ENCODE results near the gene RASGEF1C. TPM values are rescaled to one million over a fixed set of nuclear protein-coding genes. Genes with fewer than 3 reads are reported as not detected.

Gene RASGEF1C
- total RNA-seq, 1 donor from 2014 or later: 0.27 TPM

DNA sequence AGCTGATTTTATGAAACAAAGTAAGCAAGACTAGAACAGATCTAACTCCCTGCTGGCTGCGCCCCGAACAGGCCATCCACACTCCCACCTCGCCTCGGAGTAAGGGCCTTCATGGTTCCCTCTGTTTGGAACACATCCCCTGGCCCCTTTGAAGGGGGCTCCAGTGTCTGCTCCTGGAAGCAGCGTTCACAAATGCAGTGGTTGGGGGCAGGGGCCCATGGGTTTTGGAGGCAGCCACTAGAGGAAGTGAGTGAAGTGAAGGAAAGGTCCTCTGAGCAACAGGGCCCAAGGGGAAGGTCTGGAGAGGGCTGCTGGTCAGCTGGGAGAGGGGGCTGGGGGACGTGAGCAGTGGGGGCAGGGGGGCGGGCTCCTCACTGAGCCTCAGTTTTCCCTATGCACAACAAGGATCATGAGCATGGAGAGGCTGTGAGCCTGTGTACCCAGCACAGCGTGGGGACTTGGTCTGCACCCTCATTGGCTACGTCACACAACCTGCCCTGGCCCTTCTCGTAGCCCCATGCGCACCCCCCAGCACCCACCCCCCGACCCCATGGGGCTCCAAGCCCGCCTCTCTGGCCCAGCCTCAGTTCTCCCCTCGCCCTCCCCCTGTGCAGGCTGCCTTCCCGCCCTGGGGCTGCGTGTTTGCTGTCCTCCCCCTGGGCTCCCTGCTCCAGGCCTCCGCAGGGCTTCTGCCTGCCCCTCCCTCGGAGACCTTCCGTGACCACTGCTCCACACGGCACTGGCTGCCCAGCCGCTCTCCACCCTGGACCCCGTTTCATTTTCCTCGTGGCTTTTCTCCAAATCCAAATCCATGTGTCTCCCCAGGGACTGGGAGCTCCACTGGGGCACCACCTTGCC, 39.5 kb downstream of the RASGEF1C start:
- Histone ChIP-seq H3K9me3 (replicated peaks) (peaks cover 7% of the 10 kb centered on the region), H3K27me3 (ENCODE audit: low read depth) (peaks cover 20% of the 10 kb centered on the region), H3K4me3 (no peak overlapping the region), H3K36me3 (no peaks in the 10 kb centered on the region), H3K27ac (replicated peaks) (no peak overlapping the region), H3K4me1 (peaks cover 29% of the 10 kb centered on the region)
- intact Hi-C loops (cut with micrococcal nuclease): no loop called here
- TF ChIP-seq, protein P1, sequence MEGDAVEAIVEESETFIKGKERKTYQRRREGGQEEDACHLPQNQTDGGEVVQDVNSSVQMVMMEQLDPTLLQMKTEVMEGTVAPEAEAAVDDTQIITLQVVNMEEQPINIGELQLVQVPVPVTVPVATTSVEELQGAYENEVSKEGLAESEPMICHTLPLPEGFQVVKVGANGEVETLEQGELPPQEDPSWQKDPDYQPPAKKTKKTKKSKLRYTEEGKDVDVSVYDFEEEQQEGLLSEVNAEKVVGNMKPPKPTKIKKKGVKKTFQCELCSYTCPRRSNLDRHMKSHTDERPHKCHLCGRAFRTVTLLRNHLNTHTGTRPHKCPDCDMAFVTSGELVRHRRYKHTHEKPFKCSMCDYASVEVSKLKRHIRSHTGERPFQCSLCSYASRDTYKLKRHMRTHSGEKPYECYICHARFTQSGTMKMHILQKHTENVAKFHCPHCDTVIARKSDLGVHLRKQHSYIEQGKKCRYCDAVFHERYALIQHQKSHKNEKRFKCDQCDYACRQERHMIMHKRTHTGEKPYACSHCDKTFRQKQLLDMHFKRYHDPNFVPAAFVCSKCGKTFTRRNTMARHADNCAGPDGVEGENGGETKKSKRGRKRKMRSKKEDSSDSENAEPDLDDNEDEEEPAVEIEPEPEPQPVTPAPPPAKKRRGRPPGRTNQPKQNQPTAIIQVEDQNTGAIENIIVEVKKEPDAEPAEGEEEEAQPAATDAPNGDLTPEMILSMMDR (IDR thresholded peaks at IDR 0.05; ENCODE audit: borderline replicate concordance): no peak
- no peak for DNase-seq

DNA sequence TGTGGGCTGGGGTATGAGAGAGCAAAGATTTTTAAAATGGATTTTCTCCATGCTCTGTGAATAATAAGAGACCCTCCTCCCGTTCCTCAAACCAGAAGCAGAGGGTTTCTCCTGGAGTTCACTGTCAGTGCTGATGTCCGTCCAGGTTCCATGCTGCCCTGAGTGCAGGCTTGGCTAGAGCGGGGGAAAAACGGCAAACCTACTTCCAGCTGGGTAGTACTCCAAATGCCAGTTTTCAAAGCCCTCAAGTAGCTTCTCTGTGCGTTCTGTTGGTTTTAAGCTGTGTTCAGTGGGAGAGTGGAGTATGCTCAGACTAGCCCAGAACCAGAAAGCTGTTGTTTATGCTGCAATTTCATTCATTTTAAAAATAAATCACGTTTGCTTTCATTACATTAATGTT, 40.3 kb downstream of the RASGEF1C start:
- peaks cover 12% of the 10 kb centered on the region for H3K9me3 ChIP-seq (replicated peaks)
- intact Hi-C loops (cut with micrococcal nuclease): no loop called here
- peaks cover 20% of the 10 kb centered on the region for H3K27me3 ChIP-seq (ENCODE audit: low read depth)
- H3K27ac ChIP-seq (replicated peaks): no peak overlapping the region
- H3K4me3 ChIP-seq: no peak overlapping the region
- H3K4me1 ChIP-seq: peaks cover 29% of the 10 kb centered on the region
- no peaks in the 10 kb centered on the region for H3K36me3 ChIP-seq
- DNase-seq: no peak
- TF ChIP-seq, protein P1 (IDR thresholded peaks at IDR 0.05; ENCODE audit: borderline replicate concordance): no peak

DNA sequence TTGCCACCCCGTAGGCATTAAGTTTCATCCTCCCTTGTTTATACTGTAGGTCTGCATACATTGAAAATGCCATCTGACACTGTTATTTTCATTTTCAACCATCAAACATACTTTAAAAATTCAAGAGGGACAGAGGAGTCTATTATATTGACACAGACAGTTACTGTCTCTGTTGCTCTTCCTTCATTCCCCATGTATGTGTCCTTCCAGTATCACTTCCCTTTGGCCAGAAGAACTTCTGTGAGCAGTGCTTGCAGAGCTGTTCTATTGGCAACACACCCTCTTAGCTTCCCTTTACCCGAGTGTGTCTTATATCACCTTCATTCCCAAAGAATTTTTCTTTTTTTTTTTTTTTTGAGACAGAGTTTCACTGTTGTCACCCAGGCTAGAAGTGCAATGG, 42.8 kb downstream of the RASGEF1C start:
- H3K9me3 ChIP-seq (replicated peaks): peaks cover 15% of the 10 kb centered on the region
- TF ChIP-seq, protein P1 (IDR thresholded peaks at IDR 0.05; ENCODE audit: borderline replicate concordance): no peak
- H3K36me3 ChIP-seq: no peaks in the 10 kb centered on the region
- peaks cover 25% of the 10 kb centered on the region for H3K27me3 ChIP-seq (ENCODE audit: low read depth)
- intact Hi-C loops (cut with micrococcal nuclease): no loop called here
- DNase-seq: no peak
- H3K27ac ChIP-seq (replicated peaks): no peak overlapping the region
- H3K4me3 ChIP-seq: no peak overlapping the region
- H3K4me1 ChIP-seq: peaks cover 11% of the 10 kb centered on the region

DNA sequence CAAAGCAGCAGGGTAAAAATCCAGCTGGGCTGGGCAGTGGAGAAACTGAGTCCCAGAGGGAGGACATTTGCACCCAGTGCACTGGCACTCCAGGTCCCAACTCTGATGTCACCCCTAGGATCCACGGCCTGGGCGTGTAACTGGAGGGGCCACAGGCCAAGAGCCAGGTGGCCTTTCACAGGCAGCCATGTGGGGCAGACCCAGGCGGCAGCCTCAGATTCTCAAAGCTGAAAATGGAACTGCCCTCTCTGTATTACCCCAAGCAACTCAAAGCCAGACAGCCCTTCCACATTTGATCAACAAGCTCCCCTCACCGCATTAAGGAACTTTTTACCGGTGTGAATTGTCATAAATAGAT, 46.7 kb downstream of the RASGEF1C start:
- TF ChIP-seq, protein P1 (IDR thresholded peaks at IDR 0.05; ENCODE audit: borderline replicate concordance): no peak
- H3K36me3 ChIP-seq: no peaks in the 10 kb centered on the region
- peaks cover 15% of the 10 kb centered on the region for H3K9me3 ChIP-seq (replicated peaks)
- H3K4me1 ChIP-seq: no peaks in the 10 kb centered on the region
- intact Hi-C loops (cut with micrococcal nuclease): no loop called here
- no peak overlapping the region for H3K4me3 ChIP-seq
- no peak for DNase-seq
- no peak overlapping the region for H3K27ac ChIP-seq (replicated peaks)
- peaks cover 27% of the 10 kb centered on the region for H3K27me3 ChIP-seq (ENCODE audit: low read depth)

DNA sequence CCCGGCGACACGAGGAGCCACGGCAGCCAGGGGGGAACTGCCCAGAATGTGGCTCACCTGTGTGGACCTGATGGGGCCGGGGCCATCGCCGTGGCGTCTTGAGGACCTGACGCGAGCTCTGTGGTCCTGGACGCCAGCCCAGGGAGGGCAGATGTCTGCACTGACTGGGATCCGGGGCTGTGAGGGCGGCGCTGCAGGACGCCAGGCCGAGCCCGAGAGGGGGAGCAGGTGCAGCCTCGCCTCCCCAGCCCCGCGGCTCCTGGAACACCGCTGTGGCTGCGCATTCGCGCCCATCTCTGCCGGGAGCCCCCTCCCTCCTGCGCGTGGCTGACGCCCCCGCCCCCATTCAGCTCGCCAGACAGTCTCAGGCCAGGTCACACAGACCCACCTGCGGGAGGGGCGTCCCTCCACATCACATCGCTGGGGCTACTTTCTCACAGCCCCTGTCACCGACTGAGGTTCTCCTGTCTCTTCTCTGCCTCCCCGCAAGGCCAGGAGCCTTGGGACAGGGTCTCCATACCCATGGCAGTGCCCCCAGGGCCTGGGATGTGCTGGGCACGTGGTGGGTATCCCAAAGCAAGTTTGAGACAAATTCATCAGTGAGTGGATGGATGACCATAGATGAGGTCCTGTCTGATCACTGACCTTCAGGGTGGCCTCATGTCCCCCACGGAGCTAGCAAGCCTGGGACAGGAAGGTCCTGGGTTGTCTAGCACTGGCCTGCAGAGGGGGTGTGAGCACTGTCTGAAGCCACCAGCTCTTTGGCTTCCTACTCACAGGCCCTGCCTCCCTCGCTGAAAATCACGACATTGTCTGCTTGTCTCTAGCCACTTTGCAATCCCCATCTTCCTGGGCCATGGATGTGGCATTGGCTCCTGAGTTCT, 47.3 kb downstream of the RASGEF1C start:
- H3K4me3 ChIP-seq: no peak overlapping the region
- no peak overlapping the region for H3K27ac ChIP-seq (replicated peaks)
- no peak for DNase-seq
- peaks cover 27% of the 10 kb centered on the region for H3K27me3 ChIP-seq (ENCODE audit: low read depth)
- H3K4me1 ChIP-seq: no peaks in the 10 kb centered on the region
- H3K9me3 ChIP-seq (replicated peaks): peaks cover 15% of the 10 kb centered on the region
- intact Hi-C loops (cut with micrococcal nuclease): no loop called here
- no peaks in the 10 kb centered on the region for H3K36me3 ChIP-seq
- TF ChIP-seq, protein P1 (IDR thresholded peaks at IDR 0.05; ENCODE audit: borderline replicate concordance): no peak

Measured in left ventricle myocardium inferior (tissue), 1 donor.